Measurements from ENCODE around the gene SORBS2.

The SORBS2 gene

GRCh38 chr4:185755451-185755850 is 56.5 kb downstream of the SORBS2 start:
- H3K27me3 ChIP-seq (replicated peaks; ENCODE audit: control insufficient read depth, insufficient read depth, low read length, poor library complexity, severe bottlenecking) = no peaks in the 10 kb centered on the region
- no peak overlapping the region for H3K27ac ChIP-seq (ENCODE audit: insufficient read depth, low read length, poor library complexity, severe bottlenecking)
- DNase-seq = no peak
- no peaks in the 10 kb centered on the region for H3K4me1 ChIP-seq (ENCODE audit: control insufficient read depth, insufficient read depth, low read length, poor library complexity, severe bottlenecking)
- no peaks in the 10 kb centered on the region for H3K9me3 ChIP-seq (ENCODE audit: control insufficient read depth, low read length)
- no peaks in the 10 kb centered on the region for H3K36me3 ChIP-seq (ENCODE audit: control insufficient read depth, insufficient read depth, low read length)
- no peak overlapping the region for H3K4me3 ChIP-seq (ENCODE audit: insufficient read depth, low read depth, low read length, poor library complexity, severe bottlenecking)

- H3K27ac ChIP-seq (ENCODE audit: insufficient read depth, low read length, poor library complexity, severe bottlenecking) = no peak overlapping the region
Observed at GRCh38 chr4:185754961-185755360, 57.0 kb downstream of the SORBS2 start.

GRCh38 chr4:185752872-185753271 is 59.1 kb downstream of the SORBS2 start:
- Histone ChIP-seq H3K36me3 (ENCODE audit: control insufficient read depth, insufficient read depth, low read length) (no peaks in the 10 kb centered on the region), H3K4me3 (ENCODE audit: insufficient read depth, low read depth, low read length, poor library complexity, severe bottlenecking) (no peak overlapping the region), H3K4me1 (ENCODE audit: control insufficient read depth, insufficient read depth, low read length, poor library complexity, severe bottlenecking) (no peaks in the 10 kb centered on the region), H3K27ac (ENCODE audit: insufficient read depth, low read length, poor library complexity, severe bottlenecking) (no peak overlapping the region), H3K27me3 (replicated peaks; ENCODE audit: control insufficient read depth, insufficient read depth, low read length, poor library complexity, severe bottlenecking) (no peaks in the 10 kb centered on the region), H3K9me3 (ENCODE audit: control insufficient read depth, low read length) (no peaks in the 10 kb centered on the region)
- DNase-seq = no peak

More at GRCh38 chr4:185754961-185755360, 57.0 kb downstream of the SORBS2 start:
- H3K4me1 ChIP-seq (ENCODE audit: control insufficient read depth, insufficient read depth, low read length, poor library complexity, severe bottlenecking) = no peaks in the 10 kb centered on the region
- no peaks in the 10 kb centered on the region for H3K36me3 ChIP-seq (ENCODE audit: control insufficient read depth, insufficient read depth, low read length)
- DNase-seq = no peak
- no peaks in the 10 kb centered on the region for H3K9me3 ChIP-seq (ENCODE audit: control insufficient read depth, low read length)
- H3K27me3 ChIP-seq (replicated peaks; ENCODE audit: control insufficient read depth, insufficient read depth, low read length, poor library complexity, severe bottlenecking) = no peaks in the 10 kb centered on the region
- no peak overlapping the region for H3K4me3 ChIP-seq (ENCODE audit: insufficient read depth, low read depth, low read length, poor library complexity, severe bottlenecking)

GRCh38 chr4:185749858-185750257 is 62.1 kb downstream of the SORBS2 start:
- Histone ChIP-seq H3K27ac (ENCODE audit: insufficient read depth, low read length, poor library complexity, severe bottlenecking) (no peak overlapping the region), H3K36me3 (ENCODE audit: control insufficient read depth, insufficient read depth, low read length) (no peaks in the 10 kb centered on the region), H3K4me3 (ENCODE audit: insufficient read depth, low read depth, low read length, poor library complexity, severe bottlenecking) (no peak overlapping the region), H3K4me1 (ENCODE audit: control insufficient read depth, insufficient read depth, low read length, poor library complexity, severe bottlenecking) (no peaks in the 10 kb centered on the region), H3K9me3 (ENCODE audit: control insufficient read depth, low read length) (no peaks in the 10 kb centered on the region), H3K27me3 (replicated peaks; ENCODE audit: control insufficient read depth, insufficient read depth, low read length, poor library complexity, severe bottlenecking) (no peaks in the 10 kb centered on the region)
- DNase-seq = no peak

- H3K27ac ChIP-seq (ENCODE audit: insufficient read depth, low read length, poor library complexity, severe bottlenecking) = no peak overlapping the region
- no peaks in the 10 kb centered on the region for H3K4me1 ChIP-seq (ENCODE audit: control insufficient read depth, insufficient read depth, low read length, poor library complexity, severe bottlenecking)
- no peaks in the 10 kb centered on the region for H3K9me3 ChIP-seq (ENCODE audit: control insufficient read depth, low read length)
- no peaks in the 10 kb centered on the region for H3K36me3 ChIP-seq (ENCODE audit: control insufficient read depth, insufficient read depth, low read length)
- no peak for DNase-seq
- H3K4me3 ChIP-seq (ENCODE audit: insufficient read depth, low read depth, low read length, poor library complexity, severe bottlenecking) = no peak overlapping the region
- no peaks in the 10 kb centered on the region for H3K27me3 ChIP-seq (replicated peaks; ENCODE audit: control insufficient read depth, insufficient read depth, low read length, poor library complexity, severe bottlenecking)
Observed at GRCh38 chr4:185748901-185749390, 63.0 kb downstream of the SORBS2 start.

GRCh38 chr4:185745891-185746290 is 66.1 kb downstream of the SORBS2 start:
- no peaks in the 10 kb centered on the region for H3K9me3 ChIP-seq (ENCODE audit: control insufficient read depth, low read length)
- H3K27me3 ChIP-seq (replicated peaks; ENCODE audit: control insufficient read depth, insufficient read depth, low read length, poor library complexity, severe bottlenecking) = no peaks in the 10 kb centered on the region
- DNase-seq = no peak
- H3K36me3 ChIP-seq (ENCODE audit: control insufficient read depth, insufficient read depth, low read length) = no peaks in the 10 kb centered on the region
- H3K27ac ChIP-seq (ENCODE audit: insufficient read depth, low read length, poor library complexity, severe bottlenecking) = no peak overlapping the region
- no peak overlapping the region for H3K4me3 ChIP-seq (ENCODE audit: insufficient read depth, low read depth, low read length, poor library complexity, severe bottlenecking)
- no peaks in the 10 kb centered on the region for H3K4me1 ChIP-seq (ENCODE audit: control insufficient read depth, insufficient read depth, low read length, poor library complexity, severe bottlenecking)

- no peaks in the 10 kb centered on the region for H3K27me3 ChIP-seq (replicated peaks; ENCODE audit: control insufficient read depth, insufficient read depth, low read length, poor library complexity, severe bottlenecking)
- H3K4me3 ChIP-seq (ENCODE audit: insufficient read depth, low read depth, low read length, poor library complexity, severe bottlenecking) = no peak overlapping the region
- DNase-seq = no peak
- no peaks in the 10 kb centered on the region for H3K4me1 ChIP-seq (ENCODE audit: control insufficient read depth, insufficient read depth, low read length, poor library complexity, severe bottlenecking)
- H3K9me3 ChIP-seq (ENCODE audit: control insufficient read depth, low read length) = no peaks in the 10 kb centered on the region
- H3K36me3 ChIP-seq (ENCODE audit: control insufficient read depth, insufficient read depth, low read length) = no peaks in the 10 kb centered on the region
- no peak overlapping the region for H3K27ac ChIP-seq (ENCODE audit: insufficient read depth, low read length, poor library complexity, severe bottlenecking)
Observed at GRCh38 chr4:185744946-185745345, 67.0 kb downstream of the SORBS2 start.

- no peaks in the 10 kb centered on the region for H3K27me3 ChIP-seq (replicated peaks; ENCODE audit: control insufficient read depth, insufficient read depth, low read length, poor library complexity, severe bottlenecking)
- no peaks in the 10 kb centered on the region for H3K4me1 ChIP-seq (ENCODE audit: control insufficient read depth, insufficient read depth, low read length, poor library complexity, severe bottlenecking)
- H3K4me3 ChIP-seq (ENCODE audit: insufficient read depth, low read depth, low read length, poor library complexity, severe bottlenecking) = no peak overlapping the region
- H3K36me3 ChIP-seq (ENCODE audit: control insufficient read depth, insufficient read depth, low read length) = no peaks in the 10 kb centered on the region
- H3K9me3 ChIP-seq (ENCODE audit: control insufficient read depth, low read length) = no peaks in the 10 kb centered on the region
- no peak overlapping the region for H3K27ac ChIP-seq (ENCODE audit: insufficient read depth, low read length, poor library complexity, severe bottlenecking)
- DNase-seq = no peak
Observed at GRCh38 chr4:185744488-185744862, 67.5 kb downstream of the SORBS2 start.

GRCh38 chr4:185743722-185744487 is 68.1 kb downstream of the SORBS2 start:
- no peaks in the 10 kb centered on the region for H3K36me3 ChIP-seq (ENCODE audit: control insufficient read depth, insufficient read depth, low read length)
- no peaks in the 10 kb centered on the region for H3K4me1 ChIP-seq (ENCODE audit: control insufficient read depth, insufficient read depth, low read length, poor library complexity, severe bottlenecking)
- no peaks in the 10 kb centered on the region for H3K9me3 ChIP-seq (ENCODE audit: control insufficient read depth, low read length)
- no peak overlapping the region for H3K27ac ChIP-seq (ENCODE audit: insufficient read depth, low read length, poor library complexity, severe bottlenecking)
- DNase-seq = no peak
- no peak overlapping the region for H3K4me3 ChIP-seq (ENCODE audit: insufficient read depth, low read depth, low read length, poor library complexity, severe bottlenecking)
- H3K27me3 ChIP-seq (replicated peaks; ENCODE audit: control insufficient read depth, insufficient read depth, low read length, poor library complexity, severe bottlenecking) = no peaks in the 10 kb centered on the region

GRCh38 chr4:185742766-185743165 is 69.2 kb downstream of the SORBS2 start:
- H3K27ac ChIP-seq (ENCODE audit: insufficient read depth, low read length, poor library complexity, severe bottlenecking) = no peak overlapping the region
- H3K4me1 ChIP-seq (ENCODE audit: control insufficient read depth, insufficient read depth, low read length, poor library complexity, severe bottlenecking) = no peaks in the 10 kb centered on the region
- H3K4me3 ChIP-seq (ENCODE audit: insufficient read depth, low read depth, low read length, poor library complexity, severe bottlenecking) = no peak overlapping the region
- H3K27me3 ChIP-seq (replicated peaks; ENCODE audit: control insufficient read depth, insufficient read depth, low read length, poor library complexity, severe bottlenecking) = no peaks in the 10 kb centered on the region
- H3K36me3 ChIP-seq (ENCODE audit: control insufficient read depth, insufficient read depth, low read length) = no peaks in the 10 kb centered on the region
- DNase-seq = no peak
- no peaks in the 10 kb centered on the region for H3K9me3 ChIP-seq (ENCODE audit: control insufficient read depth, low read length)
